ENCODE results near the gene SORCS2.

The SORCS2 gene

GRCh38 chr4:7742807-7743280 is 550.5 kb downstream of the SORCS2 start:
- TF ChIP-seq EP300 (IDR thresholded peaks at IDR 0.05; ENCODE audit: borderline replicate concordance): no peak
- no peak for TF ChIP-seq RAD21 (IDR thresholded peaks at IDR 0.05; ENCODE audit: low read depth)
- TF ChIP-seq TAF1 (IDR thresholded peaks at IDR 0.05; ENCODE audit: low read depth): no peak
- no peak for TF ChIP-seq TEAD4 (IDR thresholded peaks at IDR 0.05)
- no peak for TF ChIP-seq CREB1 (IDR thresholded peaks at IDR 0.05; ENCODE audit: low read depth)
- TF ChIP-seq NFIC (IDR thresholded peaks at IDR 0.05): no peak
- TF ChIP-seq TCF12 (IDR thresholded peaks at IDR 0.05; ENCODE audit: low read depth): no peak
- TF ChIP-seq FOXM1 (IDR thresholded peaks at IDR 0.05; ENCODE audit: borderline replicate concordance, low read depth): no peak
- TF ChIP-seq EGR1 (IDR thresholded peaks at IDR 0.05): no peak
- TF ChIP-seq REST (IDR thresholded peaks at IDR 0.05; ENCODE audit: low read depth): no peak
- no peak for TF ChIP-seq YY1 (IDR thresholded peaks at IDR 0.05; ENCODE audit: low read depth)
- no peak for TF ChIP-seq MAX (IDR thresholded peaks at IDR 0.05)
- TF ChIP-seq USF1 (IDR thresholded peaks at IDR 0.05): no peak
- no peak for TF ChIP-seq CEBPB (IDR thresholded peaks at IDR 0.05)
- TF ChIP-seq ZBTB7A (IDR thresholded peaks at IDR 0.05; ENCODE audit: low read depth): no peak

- no peak for TF ChIP-seq CEBPB (IDR thresholded peaks at IDR 0.05)
- TF ChIP-seq RAD21 (IDR thresholded peaks at IDR 0.05; ENCODE audit: low read depth): no peak
- TF ChIP-seq ZBTB7A (IDR thresholded peaks at IDR 0.05; ENCODE audit: low read depth): no peak
- TF ChIP-seq EP300 (IDR thresholded peaks at IDR 0.05; ENCODE audit: borderline replicate concordance): no peak
- no peak for TF ChIP-seq TEAD4 (IDR thresholded peaks at IDR 0.05)
- no peak for TF ChIP-seq CREB1 (IDR thresholded peaks at IDR 0.05; ENCODE audit: low read depth)
- TF ChIP-seq USF1 (IDR thresholded peaks at IDR 0.05): no peak
- no peak for TF ChIP-seq TAF1 (IDR thresholded peaks at IDR 0.05; ENCODE audit: low read depth)
- TF ChIP-seq EGR1 (IDR thresholded peaks at IDR 0.05): no peak
- no peak for TF ChIP-seq MAX (IDR thresholded peaks at IDR 0.05)
- no peak for TF ChIP-seq NFIC (IDR thresholded peaks at IDR 0.05)
- no peak for TF ChIP-seq REST (IDR thresholded peaks at IDR 0.05; ENCODE audit: low read depth)
- TF ChIP-seq TCF12 (IDR thresholded peaks at IDR 0.05; ENCODE audit: low read depth): no peak
- TF ChIP-seq FOXM1 (IDR thresholded peaks at IDR 0.05; ENCODE audit: borderline replicate concordance, low read depth): no peak
- no peak for TF ChIP-seq YY1 (IDR thresholded peaks at IDR 0.05; ENCODE audit: low read depth)
These were observed 551.9 kb downstream of the SORCS2 start for GRCh38 chr4:7744142-7744804.

- TF ChIP-seq FOXM1 (IDR thresholded peaks at IDR 0.05; ENCODE audit: borderline replicate concordance, low read depth) (no peak), YY1 (IDR thresholded peaks at IDR 0.05; ENCODE audit: low read depth) (no peak), CEBPB (IDR thresholded peaks at IDR 0.05) (no peak), ZBTB7A (IDR thresholded peaks at IDR 0.05; ENCODE audit: low read depth) (no peak), TAF1 (IDR thresholded peaks at IDR 0.05; ENCODE audit: low read depth) (no peak), MAX (IDR thresholded peaks at IDR 0.05) (no peak), NFIC (IDR thresholded peaks at IDR 0.05) (no peak), EP300 (IDR thresholded peaks at IDR 0.05; ENCODE audit: borderline replicate concordance) (no peak), EGR1 (IDR thresholded peaks at IDR 0.05) (no peak), REST (IDR thresholded peaks at IDR 0.05; ENCODE audit: low read depth) (no peak), TEAD4 (IDR thresholded peaks at IDR 0.05) (no peak), TCF12 (IDR thresholded peaks at IDR 0.05; ENCODE audit: low read depth) (no peak), CREB1 (IDR thresholded peaks at IDR 0.05; ENCODE audit: low read depth) (no peak), USF1 (IDR thresholded peaks at IDR 0.05) (no peak)
These were observed 553.1 kb downstream of the SORCS2 start for GRCh38 chr4:7745301-7745885.

Measured in Ishikawa (cell line).